ENCODE results near the gene NCR2.

Gene NCR2

GRCh38 chr6:41353333-41353732, 17.9 kb downstream of the NCR2 start:
- Histone ChIP-seq H3K36me3 (no peaks in the 10 kb centered on the region), H3K4me2 (no peak overlapping the region), H3K4me3 (no peak overlapping the region), H4K20me1 (no peaks in the 10 kb centered on the region), H3K4me1 (0 out of 2 replicates have a peak, but pooled peaks cover 5% of the 10 kb centered on the region), H3K27me3 (no peaks in the 10 kb centered on the region), H3K9ac (no peak overlapping the region), H3K27ac (no peak overlapping the region), H3K9me3 (peaks cover 8% of the 10 kb centered on the region)
- no peak for TF ChIP-seq Cebpa-rat (IDR thresholded peaks at IDR 0.05)

GRCh38 chr6:41355952-41356351, 20.5 kb downstream of the NCR2 start:
- H3K4me3 ChIP-seq, result no peak overlapping the region
- no peak for TF ChIP-seq Cebpa-rat (IDR thresholded peaks at IDR 0.05)
- no peaks in the 10 kb centered on the region for H4K20me1 ChIP-seq
- H3K9ac ChIP-seq, result no peak overlapping the region
- H3K9me3 ChIP-seq, result peaks cover 21% of the 10 kb centered on the region
- no peaks in the 10 kb centered on the region for H3K27me3 ChIP-seq
- 0 out of 2 replicates have a peak, but pooled peaks cover 5% of the 10 kb centered on the region for H3K4me1 ChIP-seq
- no peak overlapping the region for H3K27ac ChIP-seq
- no peaks in the 10 kb centered on the region for H3K36me3 ChIP-seq
- H3K4me2 ChIP-seq, result no peak overlapping the region; the same call in 1 of the 2 replicates

- no peak for TF ChIP-seq Cebpa-rat (IDR thresholded peaks at IDR 0.05)
- no peak overlapping the region for H3K9ac ChIP-seq
- H3K4me1 ChIP-seq, result 0 out of 2 replicates have a peak, but pooled peaks cover 5% of the 10 kb centered on the region
- no peak overlapping the region for H3K27ac ChIP-seq
- H3K9me3 ChIP-seq, result peaks cover 29% of the 10 kb centered on the region
- no peaks in the 10 kb centered on the region for H3K36me3 ChIP-seq
- H3K4me2 ChIP-seq, result no peak overlapping the region
- H4K20me1 ChIP-seq, result no peaks in the 10 kb centered on the region
- H3K4me3 ChIP-seq, result no peak overlapping the region
- no peaks in the 10 kb centered on the region for H3K27me3 ChIP-seq
Observed at GRCh38 chr6:41356825-41357224, 21.4 kb downstream of the NCR2 start.

GRCh38 chr6:41358503-41358902, 23.1 kb downstream of the NCR2 start:
- Histone ChIP-seq H3K4me3 (no peak overlapping the region), H3K4me2 (no peak overlapping the region), H3K4me1 (0 out of 2 replicates have a peak, but pooled peaks cover 5% of the 10 kb centered on the region), H4K20me1 (no peaks in the 10 kb centered on the region), H3K36me3 (no peaks in the 10 kb centered on the region), H3K9ac (no peak overlapping the region), H3K27me3 (no peaks in the 10 kb centered on the region), H3K27ac (no peak overlapping the region), H3K9me3 (peaks cover 38% of the 10 kb centered on the region)
- TF ChIP-seq Cebpa-rat (IDR thresholded peaks at IDR 0.05), result no peak

- Histone ChIP-seq H3K4me1 (0 out of 2 replicates have a peak, but pooled peaks cover 5% of the 10 kb centered on the region), H3K36me3 (no peaks in the 10 kb centered on the region), H4K20me1 (no peaks in the 10 kb centered on the region), H3K4me3 (no peak overlapping the region), H3K4me2 (no peak overlapping the region), H3K9ac (no peak overlapping the region), H3K27me3 (no peaks in the 10 kb centered on the region), H3K9me3 (peaks cover 38% of the 10 kb centered on the region), H3K27ac (no peak overlapping the region)
- no peak for TF ChIP-seq Cebpa-rat (IDR thresholded peaks at IDR 0.05)
Observed at GRCh38 chr6:41359617-41360313, 24.4 kb downstream of the NCR2 start.

- Histone ChIP-seq H3K9me3 (peaks cover 38% of the 10 kb centered on the region), H3K27ac (no peak overlapping the region), H3K4me3 (no peak overlapping the region), H3K27me3 (no peaks in the 10 kb centered on the region), H3K4me1 (0 out of 2 replicates have a peak, but pooled peaks cover 5% of the 10 kb centered on the region), H3K4me2 (no peak overlapping the region), H3K9ac (no peak overlapping the region), H3K36me3 (no peaks in the 10 kb centered on the region), H4K20me1 (no peaks in the 10 kb centered on the region)
- TF ChIP-seq Cebpa-rat (IDR thresholded peaks at IDR 0.05), result no peak
Observed at GRCh38 chr6:41360314-41360685, 24.9 kb downstream of the NCR2 start.

GRCh38 chr6:41366150-41366549, 30.7 kb downstream of the NCR2 start:
- Histone ChIP-seq H3K27me3 (peaks cover 22% of the 10 kb centered on the region), H3K9me3 (peaks cover 15% of the 10 kb centered on the region), H3K27ac (no peak overlapping the region)

GRCh38 chr6:41367061-41367460, 31.7 kb downstream of the NCR2 start:
- H4K20me1 ChIP-seq, result no peaks in the 10 kb centered on the region; the same call in 1 of the 2 replicates
- H3K27ac ChIP-seq, result no peak overlapping the region
- no peak for TF ChIP-seq Cebpa-rat (IDR thresholded peaks at IDR 0.05)
- peaks cover 31% of the 10 kb centered on the region for H3K27me3 ChIP-seq
- no peak overlapping the region for H3K4me2 ChIP-seq
- H3K9me3 ChIP-seq, result peaks cover 6% of the 10 kb centered on the region
- no peak overlapping the region for H3K4me3 ChIP-seq
- no peaks in the 10 kb centered on the region for H3K36me3 ChIP-seq
- no peak overlapping the region for H3K9ac ChIP-seq
- H3K4me1 ChIP-seq, result peaks cover 10% of the 10 kb centered on the region

More at GRCh38 chr6:41366150-41366549, 30.7 kb downstream of the NCR2 start:
- H3K4me3 ChIP-seq, result no peak overlapping the region
- no peaks in the 10 kb centered on the region for H4K20me1 ChIP-seq
- no peak overlapping the region for H3K9ac ChIP-seq
- H3K4me1 ChIP-seq, result peaks cover under 1% of the 10 kb centered on the region; the same call in 1 of the 2 replicates
- no peak for TF ChIP-seq Cebpa-rat (IDR thresholded peaks at IDR 0.05)
- no peak overlapping the region for H3K4me2 ChIP-seq
- no peaks in the 10 kb centered on the region for H3K36me3 ChIP-seq

- H3K4me3 ChIP-seq, result no peak overlapping the region
- TF ChIP-seq Cebpa-rat (IDR thresholded peaks at IDR 0.05), result no peak
- H3K4me1 ChIP-seq, result peaks cover 13% of the 10 kb centered on the region
- no peak overlapping the region for H3K9ac ChIP-seq
- H3K36me3 ChIP-seq, result no peaks in the 10 kb centered on the region
- H3K4me2 ChIP-seq, result no peak overlapping the region
- H3K27ac ChIP-seq, result no peak overlapping the region
- H4K20me1 ChIP-seq, result no peaks in the 10 kb centered on the region; the same call in 1 of the 2 replicates
- peaks cover 38% of the 10 kb centered on the region for H3K27me3 ChIP-seq
- H3K9me3 ChIP-seq, result peaks cover 6% of the 10 kb centered on the region
Observed at GRCh38 chr6:41367700-41368099, 32.3 kb downstream of the NCR2 start.

- peaks cover 13% of the 10 kb centered on the region for H3K4me1 ChIP-seq
- H3K9me3 ChIP-seq, result peaks cover 35% of the 10 kb centered on the region
- H4K20me1 ChIP-seq, result peaks cover 8% of the 10 kb centered on the region; the same call in 1 of the 2 replicates
- no peak overlapping the region for H3K27ac ChIP-seq
- no peak for TF ChIP-seq Cebpa-rat (IDR thresholded peaks at IDR 0.05)
- no peak overlapping the region for H3K4me3 ChIP-seq
- peaks cover 67% of the 10 kb centered on the region for H3K27me3 ChIP-seq
- no peak overlapping the region for H3K4me2 ChIP-seq
- no peaks in the 10 kb centered on the region for H3K36me3 ChIP-seq
- no peak overlapping the region for H3K9ac ChIP-seq
Observed at GRCh38 chr6:41370488-41371111, 35.2 kb downstream of the NCR2 start.
